ENCODE results near the gene ZBTB11. TPM values are rescaled to one million over a fixed set of nuclear protein-coding genes. Genes with fewer than 3 reads are reported as not detected.

ZBTB11 gene
- total and polyA plus RNA-seq, 2 of the 13 experiments (the other 11 are each of a cell fraction or from before 2014, with no cell fraction given) = 5.9 to 18.1 TPM

DNA sequence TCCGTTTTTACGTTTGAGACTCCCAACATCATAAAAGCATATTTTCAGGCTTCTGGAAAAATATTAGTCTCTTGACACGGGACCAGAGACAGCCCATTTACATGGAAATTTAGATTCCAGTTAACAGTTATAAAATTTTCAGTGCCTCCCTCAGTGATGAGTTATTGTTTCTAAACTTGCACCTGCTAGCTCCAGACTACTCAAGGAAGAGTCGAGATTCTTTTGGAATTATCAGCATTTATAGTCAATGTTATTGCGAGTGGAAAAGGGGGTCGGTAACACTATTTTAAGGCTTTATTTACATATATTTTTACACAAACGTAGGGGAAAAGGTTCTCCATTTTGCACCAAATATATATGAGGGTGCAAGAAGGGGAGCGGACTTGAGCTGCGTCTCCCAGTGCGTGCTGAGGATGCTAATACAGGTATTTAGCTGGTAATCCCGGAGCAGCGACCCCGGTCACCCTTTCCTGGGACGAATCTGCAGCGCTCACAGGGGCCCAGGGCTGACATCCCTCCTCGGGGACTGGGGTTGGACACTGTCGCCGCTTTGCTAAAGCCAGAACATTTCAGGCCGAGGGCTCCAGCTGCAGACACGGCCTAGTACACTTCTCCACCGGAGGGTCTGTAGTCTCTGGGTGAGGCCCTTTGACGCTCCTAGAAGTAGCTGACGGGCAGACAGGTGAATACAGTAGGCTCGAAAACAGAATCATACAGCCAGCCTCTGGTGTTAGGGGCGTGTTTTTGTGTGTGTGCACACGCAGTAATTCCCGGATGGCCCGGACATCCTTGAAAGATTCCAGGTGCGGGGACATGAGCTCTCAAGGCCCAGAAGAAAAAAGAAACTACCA is 729 bp upstream of the ZBTB11 start:
- in situ Hi-C loops (cut with HindIII; ENCODE audit: extremely low pct_ligation_motif_present, low pct_unique_long_range_greater_than_20kb) = no loop called here
- ATAC-seq (peak; percentile 4), FAIRE-seq (no peak), DNase-seq (ENCODE audit: low spot score) (no peak)
- Histone ChIP-seq H3K4me1 (ENCODE audit: insufficient read depth, low read length) (peaks cover 52% of the 10 kb centered on the region), H3K4me3 (replicated peaks in 1 of 3; ENCODE audit: insufficient read depth in 1 of 3, low read depth in 2 of 3, low read length in 3 of 3) (peak overlapping the region; percentile 43 to 94 (median 50)), H3K9ac (ENCODE audit: insufficient read depth, low read depth, low read length) (peak overlapping the region; percentile 59), H3K27ac (ENCODE audit: extremely low read length, insufficient read depth, low read length) (peak overlapping the region; percentile 56), H3K9me3 (ENCODE audit: low read length) (no peaks in the 10 kb centered on the region), H4K20me1 (ENCODE audit: insufficient read depth, low read length) (peaks cover 23% of the 10 kb centered on the region), H2AFZ (ENCODE audit: low read length) (no peak overlapping the region), H3K4me2 (ENCODE audit: low read depth, low read length) (peak overlapping the region; percentile 71), H3K27me3 (ENCODE audit: control insufficient read depth in 1 of 2, insufficient read depth in 2 of 2, low read length in 2 of 2) (no peaks in the 10 kb centered on the region), H3K36me3 (replicated peaks in 1 of 2; ENCODE audit: control insufficient read depth in 1 of 2, insufficient read depth in 2 of 2, low read length in 2 of 2) (peaks cover 7 to 27% of the 10 kb centered on the region in 2 experiments), H3K79me2 (ENCODE audit: insufficient read depth, low read length) (peaks cover 37% of the 10 kb centered on the region)
- 44% methylated on average over 16 of the region's 29 CpGs for WGBS (ENCODE audit: low lambda C conversion rate)
- ChIA-PET POLR2A (interaction anchor here (0.9 to 3.7 kb wide), 9 partner anchors 8 to 211 kb away, joined by 3 to 106 read pairs (median 7); partner anchors contain the start of genes CEP97, NFKBIZ, NXPE3 and PCNP), CTCF (ENCODE audit: low intra/inter-chr PET ratio, low total read pairs) (no interaction called here)
- intact Hi-C loops (cut with micrococcal nuclease; ENCODE audit: unreplicated experiment) = loop anchor here (1.0 to 2.0 kb wide), 3 partner anchors 9 to 845 kb away; partner anchors contain the start of genes NFKBIZ and RPL24
- TF ChIP-seq NFIC (IDR thresholded peaks at IDR 0.05; ENCODE audit: low read length) (0 out of 2 replicates have a peak, but pooled peaks have one; percentile 46), POLR2G (IDR thresholded peaks at IDR 0.05; ENCODE audit: low read depth, low read length) (0 out of 2 replicates have a peak, but pooled peaks have one; percentile 43), MBD4 (IDR thresholded peaks at IDR 0.05; ENCODE audit: borderline replicate concordance, low read length) (0 out of 2 replicates have a peak, but pooled peaks have one; percentile 35), ZC3H13 (CRISPR knock-in tag; IDR thresholded peaks at IDR 0.05) (0 out of 2 replicates have a peak, but pooled peaks have one; percentile 37), ZNF441 (CRISPR knock-in tag; IDR thresholded peaks at IDR 0.05; ENCODE audit: borderline replicate concordance) (peak; percentile 57; the same call in 1 of the 2 replicates), ZBTB38 (CRISPR knock-in tag; IDR thresholded peaks at IDR 0.05) (peak; percentile 50; the same call in 1 of the 2 replicates), ZFYVE20 (CRISPR knock-in tag; IDR thresholded peaks at IDR 0.05; ENCODE audit: borderline replicate concordance, low read depth) (no peak), ZFX (CRISPR knock-in tag; IDR thresholded peaks at IDR 0.05; ENCODE audit: low read depth) (peak; percentile 9), HNRNPLL (IDR thresholded peaks at IDR 0.05; ENCODE audit: low read depth, low read length, poor library complexity, severe bottlenecking) (peak; percentile 8), PPARG (CRISPR knock-in tag; conservative IDR thresholded peaks at IDR 0.05) (no peak), ZNF430 (CRISPR knock-in tag; IDR thresholded peaks at IDR 0.05) (0 out of 2 replicates have a peak, but pooled peaks have one; percentile 25)
- BruUV-seq (replicated peaks) = TSS peak; percentile 69

Measured in HepG2 (cell line).